22Rv1 (cell line): ENCODE results near the gene RAB24.

Experiments used
- ZFX ChIP-seq: fragments of 450-650 bp; IDR thresholded peaks from 2 replicates; pipeline ENCODE4 v1.6.1; 2017; ENCODE audit warnings: antibody characterized with exemption, borderline replicate concordance
- TF ChIP-seq, protein P1 (sequence below): fragments of 450-650 bp; IDR thresholded peaks from 2 replicates; pipeline ENCODE4 v1.5.1; 2017; ENCODE audit warnings: mild to moderate bottlenecking

DNA sequence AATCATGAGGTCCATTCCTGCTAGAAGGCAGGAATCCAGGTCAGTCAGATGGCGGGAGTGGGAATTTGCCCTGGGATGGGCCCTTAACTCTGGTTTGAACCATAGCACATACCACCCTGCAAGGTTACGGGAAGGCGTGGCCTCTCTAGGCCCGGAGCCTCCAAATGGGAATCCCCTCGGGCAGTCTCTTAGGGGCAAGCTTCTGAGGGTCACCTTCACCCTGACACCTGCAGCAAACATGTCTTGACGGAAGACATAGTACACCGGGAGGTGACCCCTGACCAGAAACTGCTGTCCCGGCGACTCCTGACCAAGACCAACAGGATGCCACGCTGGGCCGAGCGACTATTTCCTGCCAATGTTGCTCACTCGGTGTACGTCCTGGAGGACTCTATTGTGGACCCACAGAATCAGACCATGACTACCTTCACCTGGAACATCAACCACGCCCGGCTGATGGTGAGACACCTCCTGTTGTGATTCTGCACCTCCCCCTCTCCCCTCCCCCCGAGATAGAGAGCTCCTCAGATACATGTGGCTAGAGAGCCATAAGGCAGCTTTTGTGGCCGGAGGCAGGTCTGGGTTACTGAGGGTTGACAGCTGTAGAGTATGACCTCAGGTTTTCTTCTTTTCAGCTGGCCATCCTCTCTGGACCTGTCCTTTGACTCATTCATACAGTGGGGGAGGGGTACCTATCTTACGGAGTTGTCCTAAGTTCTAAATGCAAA lies 1.0 kb upstream of the RAB24 start:
- TF ChIP-seq, protein P1, sequence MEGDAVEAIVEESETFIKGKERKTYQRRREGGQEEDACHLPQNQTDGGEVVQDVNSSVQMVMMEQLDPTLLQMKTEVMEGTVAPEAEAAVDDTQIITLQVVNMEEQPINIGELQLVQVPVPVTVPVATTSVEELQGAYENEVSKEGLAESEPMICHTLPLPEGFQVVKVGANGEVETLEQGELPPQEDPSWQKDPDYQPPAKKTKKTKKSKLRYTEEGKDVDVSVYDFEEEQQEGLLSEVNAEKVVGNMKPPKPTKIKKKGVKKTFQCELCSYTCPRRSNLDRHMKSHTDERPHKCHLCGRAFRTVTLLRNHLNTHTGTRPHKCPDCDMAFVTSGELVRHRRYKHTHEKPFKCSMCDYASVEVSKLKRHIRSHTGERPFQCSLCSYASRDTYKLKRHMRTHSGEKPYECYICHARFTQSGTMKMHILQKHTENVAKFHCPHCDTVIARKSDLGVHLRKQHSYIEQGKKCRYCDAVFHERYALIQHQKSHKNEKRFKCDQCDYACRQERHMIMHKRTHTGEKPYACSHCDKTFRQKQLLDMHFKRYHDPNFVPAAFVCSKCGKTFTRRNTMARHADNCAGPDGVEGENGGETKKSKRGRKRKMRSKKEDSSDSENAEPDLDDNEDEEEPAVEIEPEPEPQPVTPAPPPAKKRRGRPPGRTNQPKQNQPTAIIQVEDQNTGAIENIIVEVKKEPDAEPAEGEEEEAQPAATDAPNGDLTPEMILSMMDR: no peak
- no peak for TF ChIP-seq ZFX
